ENCODE results near the gene PRDM16.

The PRDM16 gene

GRCh38 chr1:3169665-3170356, 100.8 kb downstream of the PRDM16 start:
- DNase-seq: no peak

- no peak for DNase-seq
Observed at GRCh38 chr1:3170561-3171453, 101.8 kb downstream of the PRDM16 start.

GRCh38 chr1:3171761-3172160, 102.8 kb downstream of the PRDM16 start:
- DNase-seq: no peak

DNA sequence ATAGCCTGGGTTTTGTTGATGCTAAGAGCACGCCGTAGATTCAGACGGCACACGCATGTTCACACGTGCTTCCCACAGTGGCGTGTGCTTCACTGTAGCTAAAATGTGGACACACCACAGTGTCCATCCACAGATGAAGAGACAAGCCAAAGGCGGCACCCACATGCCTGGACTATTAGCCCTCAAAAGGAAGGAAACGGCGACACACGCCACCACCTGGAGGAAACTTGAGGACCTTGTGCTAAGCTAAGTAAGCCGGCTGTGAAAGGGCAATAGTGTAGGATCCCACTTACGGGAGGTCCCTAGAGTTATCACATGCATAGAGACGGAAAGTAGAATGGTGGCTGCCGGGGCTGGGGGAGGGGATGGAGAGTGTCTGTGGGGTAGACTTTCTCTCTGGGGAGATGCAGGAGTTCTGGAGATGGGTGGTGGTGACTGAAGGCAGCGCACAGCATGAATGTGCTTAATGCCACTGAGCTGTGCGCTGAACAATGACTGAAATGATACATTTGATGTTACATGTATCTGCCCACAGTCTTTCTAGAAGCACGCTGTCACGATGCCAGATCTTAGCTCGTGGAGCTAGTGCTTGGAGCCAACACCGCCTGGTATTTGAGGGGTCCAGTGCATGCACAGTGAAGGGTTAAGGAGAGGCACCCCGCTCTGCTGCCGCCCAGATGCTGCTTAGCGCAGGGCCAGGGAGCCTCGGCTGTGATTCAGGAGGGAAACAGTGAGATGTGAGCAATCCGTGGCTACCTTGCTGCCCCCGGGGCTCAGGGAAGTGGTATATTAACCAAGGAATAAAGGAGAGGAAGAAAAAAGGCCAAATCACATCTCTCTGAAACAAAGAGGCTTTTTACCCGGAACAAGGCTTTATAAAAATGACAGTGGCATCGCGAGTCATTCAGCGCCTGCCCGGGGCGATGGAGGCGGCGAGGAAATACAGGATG, 103.7 kb downstream of the PRDM16 start:
- DNase-seq: no peak

DNA sequence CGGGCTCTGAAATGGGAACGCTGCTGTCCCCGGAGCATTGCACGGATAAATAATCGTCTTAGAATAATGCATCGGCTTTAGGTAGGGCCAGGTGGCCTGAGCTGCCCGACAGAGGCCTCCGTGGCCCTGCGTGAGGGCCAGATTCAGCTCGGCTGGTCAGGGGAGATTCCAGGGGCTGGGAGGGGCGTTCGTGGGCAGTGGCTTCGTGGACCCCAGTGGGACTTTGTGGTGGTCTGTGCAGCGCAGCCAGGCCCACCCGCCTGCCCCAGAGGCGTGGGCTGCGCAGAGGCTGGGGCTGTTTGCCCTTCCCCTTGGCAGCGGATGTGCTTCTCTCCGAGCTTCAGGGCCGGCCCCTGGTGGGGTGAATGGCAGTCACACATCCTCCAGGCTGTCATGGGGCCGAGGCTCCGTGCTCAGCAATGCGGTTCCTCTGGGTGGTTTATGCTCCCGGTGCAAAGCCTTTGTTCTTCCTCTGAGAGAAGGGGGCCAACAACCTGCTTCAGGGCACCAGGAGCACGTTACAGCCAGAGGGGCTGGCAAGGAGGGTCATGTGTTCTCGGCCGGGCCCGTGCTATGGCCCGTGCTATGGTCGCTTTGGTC, 104.5 kb downstream of the PRDM16 start:
- no peak for DNase-seq

GRCh38 chr1:3174487-3175247, 105.7 kb downstream of the PRDM16 start:
- DNase-seq: no peak

DNA sequence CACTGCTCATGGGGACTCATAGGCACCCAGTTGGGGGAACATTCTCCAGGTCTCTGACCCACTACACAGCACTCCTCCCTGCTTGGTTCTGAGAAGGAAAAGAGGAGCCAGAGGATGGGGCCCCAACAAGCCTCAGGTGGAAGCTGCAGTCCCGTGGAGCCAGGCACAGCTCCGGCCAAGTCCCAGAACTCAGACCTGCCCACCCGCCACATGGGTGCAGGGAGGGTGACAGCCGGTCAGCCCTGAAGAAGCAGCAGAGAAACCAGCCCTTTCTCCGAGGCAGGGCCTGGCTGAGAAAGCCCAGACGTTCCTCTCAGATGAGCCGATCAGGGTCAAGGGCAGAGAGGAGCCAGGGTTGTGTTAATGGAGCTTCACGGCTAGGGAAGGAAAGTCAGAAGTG, 106.5 kb downstream of the PRDM16 start:
- DNase-seq: no peak

- no peak for DNase-seq
Observed at GRCh38 chr1:3176028-3176427, 107.0 kb downstream of the PRDM16 start.

DNA sequence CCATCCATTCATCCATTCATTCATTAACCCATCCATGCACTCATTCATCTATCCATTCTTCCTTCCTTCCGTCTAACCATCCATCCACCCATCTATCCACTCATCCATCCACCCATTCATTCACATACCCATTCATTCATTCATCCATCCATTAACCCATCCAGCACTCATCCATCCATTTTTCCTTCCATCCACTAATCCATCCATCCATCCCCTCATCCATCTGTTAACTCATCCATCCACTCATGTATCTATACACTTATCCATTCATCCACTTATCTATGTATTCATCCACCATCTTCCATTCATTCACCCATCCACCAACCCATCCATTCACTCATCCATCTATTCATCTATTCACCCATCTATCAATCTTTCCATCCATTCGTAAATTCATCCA, 107.8 kb downstream of the PRDM16 start:
- DNase-seq: no peak

- DNase-seq: no peak
Observed at GRCh38 chr1:3178279-3178678, 109.3 kb downstream of the PRDM16 start.

GRCh38 chr1:3179471-3179870, 110.5 kb downstream of the PRDM16 start:
- DNase-seq: no peak

DNA sequence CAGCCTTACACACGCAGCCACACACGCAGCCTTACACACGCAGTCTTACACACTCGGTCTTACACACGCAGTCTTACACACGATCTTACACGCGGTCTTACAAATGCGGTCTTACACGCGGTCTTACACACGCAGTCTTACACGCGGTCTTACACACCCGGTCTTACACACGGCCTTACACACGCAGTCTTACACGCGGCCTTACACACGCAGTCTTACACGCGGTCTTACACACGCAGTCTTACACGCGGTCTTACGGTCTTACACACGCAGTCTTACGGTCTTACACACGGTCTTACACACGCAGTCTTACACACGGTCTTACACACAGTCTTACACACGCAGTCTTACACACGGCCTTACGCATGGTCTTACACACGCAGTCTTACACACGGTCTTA, 111.9 kb downstream of the PRDM16 start:
- DNase-seq: no peak

GRCh38 chr1:3181956-3182355, 113.0 kb downstream of the PRDM16 start:
- no peak for DNase-seq

DNA sequence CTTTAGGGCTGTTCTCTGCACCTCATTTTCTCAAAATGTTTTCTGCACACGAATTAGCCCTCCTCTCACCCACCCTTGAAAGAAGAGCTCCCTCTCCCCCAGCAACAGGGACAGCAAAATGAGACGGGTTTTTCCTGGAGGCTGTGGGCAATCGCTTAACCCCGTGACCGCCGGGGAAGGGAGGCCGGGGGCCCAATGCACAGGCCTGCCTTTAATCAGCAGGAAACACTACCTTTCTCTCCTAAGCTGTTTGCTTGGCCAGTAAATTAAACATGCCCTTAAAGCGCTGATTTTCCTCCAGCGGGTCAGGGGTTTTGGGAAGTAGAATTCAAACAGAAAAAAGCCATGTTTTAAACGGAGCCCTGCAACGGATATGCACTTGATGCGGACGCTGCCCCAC, 114.4 kb downstream of the PRDM16 start:
- DNase-seq: no peak

- no peak for DNase-seq
Observed at GRCh38 chr1:3183813-3184212, 114.8 kb downstream of the PRDM16 start.

DNA sequence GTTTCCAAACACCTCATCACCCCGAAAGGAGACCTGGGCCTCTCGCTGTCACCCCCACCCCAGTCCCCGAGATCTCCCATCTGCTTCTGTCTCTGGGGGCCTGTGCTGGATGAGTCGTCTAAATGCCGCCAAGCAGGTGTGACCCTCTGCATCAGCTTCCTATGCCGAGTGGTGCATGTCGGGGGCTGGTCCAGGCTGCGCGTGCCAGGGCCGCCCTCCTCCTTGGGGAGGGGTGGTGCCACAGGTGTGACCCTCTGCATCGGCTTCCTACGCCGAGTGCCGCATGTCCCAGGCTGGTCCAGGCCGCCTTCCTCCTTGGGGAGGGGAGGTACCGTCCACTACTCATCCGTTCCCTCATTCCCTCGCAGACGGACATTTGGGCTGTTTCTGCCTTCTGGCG, 115.7 kb downstream of the PRDM16 start:
- no peak for DNase-seq

DNA sequence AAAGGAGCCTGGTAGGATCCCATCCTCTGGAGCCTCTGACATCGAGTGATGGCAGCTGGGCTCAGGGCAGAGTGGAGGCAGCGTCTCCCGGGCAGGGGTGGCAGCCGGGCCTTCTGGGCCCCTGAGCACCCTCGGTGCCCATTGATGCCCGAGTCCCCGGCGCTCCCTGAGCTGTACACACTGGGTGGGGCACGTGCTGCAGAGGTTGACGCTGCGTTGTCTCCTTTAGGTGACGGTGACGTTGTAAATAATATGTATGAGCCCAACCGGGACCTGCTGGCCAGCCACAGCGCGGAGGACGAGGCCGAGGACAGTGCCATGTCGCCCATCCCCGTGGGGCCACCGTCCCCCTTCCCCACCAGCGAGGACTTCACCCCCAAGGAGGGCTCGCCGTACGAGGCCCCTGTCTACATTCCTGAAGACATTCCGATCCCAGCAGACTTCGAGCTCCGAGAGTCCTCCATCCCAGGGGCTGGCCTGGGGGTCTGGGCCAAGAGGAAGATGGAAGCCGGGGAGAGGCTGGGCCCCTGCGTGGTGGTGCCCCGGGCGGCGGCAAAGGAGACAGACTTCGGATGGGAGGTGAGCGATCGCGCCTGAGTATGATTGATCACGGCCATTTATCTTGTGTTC, 117.0 kb downstream of the PRDM16 start:
- no peak for DNase-seq

DNA sequence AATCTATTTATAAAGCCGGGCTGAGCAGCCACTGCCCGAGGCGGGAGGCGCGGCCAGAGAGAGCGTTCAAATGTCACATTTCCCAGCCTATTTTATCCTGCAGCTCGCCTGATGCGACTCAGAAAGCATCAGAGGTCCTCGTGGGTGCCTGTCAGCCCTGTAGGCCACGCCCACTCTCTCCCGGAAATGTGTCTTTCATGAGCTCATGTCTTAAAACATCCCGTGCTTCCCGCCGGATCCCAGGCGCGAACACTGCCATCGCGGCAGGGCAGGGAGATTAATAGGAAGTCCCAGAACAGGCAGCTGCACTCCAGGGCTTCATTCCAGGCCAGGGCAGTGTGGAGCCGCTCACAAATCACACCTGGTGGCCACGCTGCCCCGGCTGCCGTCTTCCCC, 117.5 kb downstream of the PRDM16 start:
- no peak for DNase-seq

DNA sequence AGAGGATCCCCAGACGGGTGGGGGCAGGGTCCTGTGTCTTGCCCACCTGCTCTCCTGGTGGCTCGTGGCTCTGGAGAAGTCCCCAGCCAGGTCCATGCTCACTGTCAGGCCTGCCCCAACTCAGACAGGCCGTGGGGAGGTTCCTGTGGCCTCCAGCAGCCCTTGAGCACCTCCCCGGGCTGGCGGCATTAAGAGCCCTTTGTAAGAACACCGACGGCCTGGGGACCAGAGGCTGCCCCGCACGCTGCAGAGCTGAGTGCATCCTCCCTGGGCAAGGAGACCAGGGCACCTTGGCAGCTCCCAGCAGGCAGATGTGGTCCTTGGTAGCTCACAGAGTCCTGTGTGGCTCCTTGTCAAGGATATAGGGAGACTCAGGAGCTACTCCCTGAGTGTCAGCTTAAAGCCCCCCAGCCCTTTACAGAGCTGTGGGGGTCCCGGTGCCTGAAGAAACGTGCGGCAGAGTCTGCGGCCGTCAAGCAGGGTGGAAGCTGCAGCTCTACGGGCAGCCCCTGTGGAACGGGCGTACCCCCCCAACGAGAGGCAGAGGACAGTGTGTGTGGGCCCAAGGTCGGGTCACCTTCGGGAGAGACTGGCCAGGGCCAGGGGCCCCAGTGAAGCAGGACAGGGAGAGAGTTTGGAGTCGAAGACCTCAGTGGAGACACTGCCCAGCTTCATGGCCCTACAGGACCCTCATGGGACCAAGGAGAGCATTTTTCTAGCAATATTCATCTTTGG, 118.6 kb downstream of the PRDM16 start:
- DNase-seq: no peak

DNA sequence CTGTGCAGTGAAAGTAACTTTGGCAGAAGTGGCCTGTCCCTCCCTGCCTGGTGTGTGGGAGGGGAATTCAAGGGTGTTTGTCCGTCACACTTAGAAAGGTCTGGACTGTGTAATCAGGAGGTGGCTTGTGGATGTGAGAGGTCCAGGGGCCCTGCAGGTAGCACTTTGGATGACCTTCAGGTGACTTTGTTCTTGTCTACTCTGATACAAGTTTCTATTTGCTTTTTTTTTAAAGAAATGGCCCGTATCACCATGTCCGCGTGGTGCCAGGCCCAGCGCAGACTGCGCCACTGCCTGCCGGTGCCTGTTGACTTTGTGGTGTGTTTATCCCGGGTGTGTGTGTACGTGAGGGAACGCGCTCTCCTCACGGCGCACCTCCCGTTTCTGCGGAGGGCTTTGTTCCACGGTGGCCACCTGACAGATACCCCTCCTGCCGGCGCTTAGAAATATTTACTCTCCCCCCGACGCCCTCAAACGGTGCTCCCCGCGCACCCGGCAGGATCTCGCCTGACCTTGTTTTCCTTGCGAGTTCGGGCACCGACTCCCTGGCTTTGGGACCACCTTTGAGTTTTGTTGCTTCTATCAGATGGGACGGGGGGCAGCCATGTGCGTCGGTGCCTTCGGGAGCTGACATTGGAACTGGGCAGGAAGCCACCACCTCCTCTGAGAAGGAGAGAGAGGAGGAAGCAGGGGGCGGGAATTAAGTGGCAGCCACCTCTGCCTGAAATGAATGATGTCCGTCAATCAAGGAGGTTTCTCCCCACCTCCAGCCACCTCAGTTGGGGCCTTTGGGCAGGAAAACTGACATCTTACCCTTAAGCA, 119.4 kb downstream of the PRDM16 start:
- DNase-seq: no peak

Measured in CD4-positive, alpha-beta T cell treated with Interleukin-6 for 4 hours (primary cell).